ENCODE data around the gene PPAN. TPM values are rescaled to one million over a fixed set of nuclear protein-coding genes. Genes with fewer than 3 reads are reported as not detected.
A peak's percentile ranks its signal among the peaks of the same experiment; 100 is the strongest.

PPAN gene
- total and polyA plus RNA-seq, 7 donors, result 29.3 to 93.4 (median 60.8) TPM

DNA sequence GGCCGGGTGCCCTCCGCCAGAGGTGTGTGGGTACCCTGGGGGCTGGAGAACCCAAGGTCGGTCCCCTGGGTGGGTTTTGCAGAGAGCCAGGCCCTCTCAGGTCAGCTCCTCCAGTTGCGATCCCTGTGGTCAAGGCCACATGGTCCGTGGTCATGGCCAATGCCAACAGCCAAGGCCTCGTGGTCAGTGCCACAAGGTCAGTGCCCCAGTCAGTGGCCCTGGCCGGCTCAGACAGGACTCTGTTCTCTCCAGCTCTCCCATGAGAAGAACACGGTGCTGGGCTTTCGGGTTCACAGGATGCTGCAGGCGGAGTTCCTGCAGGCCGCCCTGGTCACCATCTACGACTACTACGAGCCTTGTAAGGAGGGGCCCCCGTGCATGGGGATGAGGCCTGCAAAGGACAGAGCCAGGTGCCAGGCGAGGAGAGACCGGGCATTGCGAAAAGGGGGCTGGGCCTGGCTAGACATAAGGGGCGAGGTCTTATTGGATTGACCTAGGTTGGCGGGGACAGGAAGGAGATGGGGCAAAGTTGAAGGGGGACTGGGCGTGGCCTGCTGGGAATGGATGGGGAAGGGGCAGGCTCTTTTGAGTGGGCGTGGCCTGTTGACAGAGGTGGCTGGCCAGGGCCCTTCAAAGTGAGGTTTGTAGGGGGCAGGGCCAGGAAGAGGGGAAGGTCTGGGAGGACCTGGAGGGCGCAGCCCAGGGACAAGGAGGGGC, 35.3 kb upstream of the PPAN start:
- no peak for ATAC-seq

GRCh38 chr19:10074153-10074552, 32.0 kb upstream of the PPAN start:
- peak; percentile 11 for TF ChIP-seq CTCF (IDR thresholded peaks at IDR 0.05)
- ATAC-seq (no peak), DNase-seq (no peak)
- Histone ChIP-seq H3K4me3 (no peak overlapping the region), H3K27ac (no peak overlapping the region), H3K9me3 (no peaks in the 10 kb centered on the region), H3K36me3 (ENCODE audit: insufficient read depth in 1 of 2, low read depth in 1 of 2) (no peaks in the 10 kb centered on the region), H3K4me1 (no peaks in the 10 kb centered on the region), H3K27me3 (ENCODE audit: insufficient read depth in 3 of 3, low read length in 2 of 3) (peaks cover 0 to 7% (median 0%) of the 10 kb centered on the region in 3 donors)
- intact Hi-C loops (cut with DNase I), result no loop called here
- 51 to 56% (median 54%) methylated on average over 2 of the region's 2 CpGs for WGBS, 3 donors

More for the DNA sequence above, 35.3 kb upstream of the PPAN start:
- Histone ChIP-seq H3K4me3 (no peak overlapping the region), H3K27ac (no peak overlapping the region), H3K36me3 (ENCODE audit: insufficient read depth in 1 of 2, low read depth in 1 of 2) (no peaks in the 10 kb centered on the region), H3K4me1 (no peaks in the 10 kb centered on the region), H3K27me3 (ENCODE audit: insufficient read depth in 3 of 3, low read length in 2 of 3) (peaks cover 0 to 7% (median 0%) of the 10 kb centered on the region in 3 donors), H3K9me3 (no peaks in the 10 kb centered on the region)
- WGBS, 3 donors, result 66 to 70% (median 68%) methylated on average over 21 to 22 of the region's 22 CpGs
- intact Hi-C loops (cut with DNase I), result no loop called here
- peak in 1 of 2 donors; percentile 40 for DNase-seq
- TF ChIP-seq CTCF (IDR thresholded peaks at IDR 0.05), result no peak

DNA sequence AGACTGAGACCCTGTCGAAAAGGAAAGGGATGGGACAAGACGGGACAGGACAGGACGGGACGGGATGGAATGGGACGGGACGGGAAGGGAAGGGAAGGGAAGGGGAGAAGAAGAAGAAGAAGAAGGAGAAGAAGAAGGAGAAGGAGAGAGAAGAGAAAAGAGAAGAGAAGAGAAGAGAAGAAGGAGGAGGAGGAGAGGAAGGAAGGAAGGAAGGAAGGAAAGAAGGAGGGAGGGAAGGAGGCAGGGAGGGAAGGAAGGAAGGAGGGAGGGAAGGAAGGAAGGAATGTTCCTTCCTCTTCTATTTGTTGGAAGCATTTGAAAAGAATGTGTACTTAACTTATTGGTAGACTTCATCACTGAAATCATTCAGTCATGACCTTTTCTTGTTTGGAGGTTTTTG, 29.6 kb upstream of the PPAN start:
- Histone ChIP-seq H3K27me3 (ENCODE audit: insufficient read depth in 3 of 3, low read length in 2 of 3) (no peaks in the 10 kb centered on the region), H3K4me1 (no peaks in the 10 kb centered on the region), H3K9me3 (no peaks in the 10 kb centered on the region), H3K4me3 (no peak overlapping the region), H3K36me3 (ENCODE audit: insufficient read depth in 1 of 2, low read depth in 1 of 2) (no peaks in the 10 kb centered on the region), H3K27ac (no peak overlapping the region)
- ATAC-seq, result no peak
- no peak for TF ChIP-seq CTCF (IDR thresholded peaks at IDR 0.05)
- WGBS, 3 donors, result 71 to 80% (median 76%) methylated on average over 6 of the region's 6 CpGs
- intact Hi-C loops (cut with DNase I), result no loop called here
- no peak for DNase-seq

GRCh38 chr19:10078329-10078728, 27.8 kb upstream of the PPAN start:
- DNase-seq (no peak), ATAC-seq (no peak)
- TF ChIP-seq CTCF (IDR thresholded peaks at IDR 0.05), result no peak
- Histone ChIP-seq H3K27ac (no peak overlapping the region), H3K27me3 (ENCODE audit: insufficient read depth in 3 of 3, low read length in 2 of 3) (peaks cover 0 to 2% (median 0%) of the 10 kb centered on the region in 3 donors), H3K36me3 (ENCODE audit: insufficient read depth in 1 of 2, low read depth in 1 of 2) (no peaks in the 10 kb centered on the region), H3K4me3 (no peak overlapping the region), H3K4me1 (no peaks in the 10 kb centered on the region), H3K9me3 (no peaks in the 10 kb centered on the region)
- intact Hi-C loops (cut with DNase I), result no loop called here
- WGBS, 3 donors, result 77 to 88% (median 80%) methylated on average over 8 of the region's 8 CpGs

- Histone ChIP-seq H3K9me3 (no peaks in the 10 kb centered on the region), H3K4me3 (no peak overlapping the region), H3K36me3 (ENCODE audit: insufficient read depth in 1 of 2, low read depth in 1 of 2) (no peaks in the 10 kb centered on the region), H3K4me1 (no peaks in the 10 kb centered on the region), H3K27ac (no peak overlapping the region), H3K27me3 (ENCODE audit: insufficient read depth in 3 of 3, low read length in 2 of 3) (peaks cover 0 to 2% (median 2%) of the 10 kb centered on the region in 3 donors)
- 53 to 59% (median 57%) methylated on average over 7 of the region's 7 CpGs for WGBS, 3 donors
- intact Hi-C loops (cut with DNase I), result no loop called here
- DNase-seq (no peak), ATAC-seq (no peak)
- TF ChIP-seq CTCF (IDR thresholded peaks at IDR 0.05), result no peak
These were observed 27.1 kb upstream of the PPAN start for GRCh38 chr19:10079031-10079453.

All from psoas muscle (tissue), 8 donors.